ENCODE data around the gene DCDC1. TPM values are rescaled to one million over a fixed set of nuclear protein-coding genes. Genes with fewer than 3 reads are reported as not detected.

DCDC1 gene
- polyA plus RNA-seq, 2 of the 4 experiments (the other 2 are of a cell fraction) = 2.8 to 9.5 TPM

DNA sequence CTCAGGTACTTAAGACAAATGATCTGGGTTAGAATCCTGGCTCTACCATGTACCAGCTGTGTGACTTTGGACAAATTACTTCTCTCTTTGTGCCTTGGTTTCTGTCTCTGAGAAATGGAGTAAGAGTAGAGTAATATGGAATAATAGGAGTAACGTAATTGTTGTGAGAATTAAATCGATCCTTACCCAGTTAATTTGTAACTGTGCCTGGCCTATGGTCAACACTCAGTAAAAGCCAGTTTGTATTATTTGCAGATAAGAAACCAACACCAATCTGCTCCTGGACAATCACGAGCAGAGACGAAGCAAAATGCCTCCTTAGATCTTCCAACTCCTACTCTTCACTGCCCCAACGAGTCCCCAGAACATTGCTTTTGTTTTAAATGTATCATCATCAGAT lies 266.7 kb downstream of the DCDC1 start:
- no peak for DNase-seq (ENCODE audit: low read depth in 1 of 2, low spot score in 1 of 2)
- no peaks in the 10 kb centered on the region for H3K9me3 ChIP-seq
- no peak for ATAC-seq
- ChIA-PET CTCF (no interaction called here), POLR2A (no interaction called here)
- no peaks in the 10 kb centered on the region for H3K4me1 ChIP-seq
- FAIRE-seq = no peak
- TF ChIP-seq HEYL (CRISPR knock-in tag; IDR thresholded peaks at IDR 0.05) = no peak
- TF ChIP-seq ZFP36 (IDR thresholded peaks at IDR 0.05; ENCODE audit: borderline replicate concordance, partially characterized antibody) = no peak
- TF ChIP-seq GATA3 (IDR thresholded peaks at IDR 0.05; ENCODE audit: borderline replicate concordance) = no peak
- TF ChIP-seq, protein P1, sequence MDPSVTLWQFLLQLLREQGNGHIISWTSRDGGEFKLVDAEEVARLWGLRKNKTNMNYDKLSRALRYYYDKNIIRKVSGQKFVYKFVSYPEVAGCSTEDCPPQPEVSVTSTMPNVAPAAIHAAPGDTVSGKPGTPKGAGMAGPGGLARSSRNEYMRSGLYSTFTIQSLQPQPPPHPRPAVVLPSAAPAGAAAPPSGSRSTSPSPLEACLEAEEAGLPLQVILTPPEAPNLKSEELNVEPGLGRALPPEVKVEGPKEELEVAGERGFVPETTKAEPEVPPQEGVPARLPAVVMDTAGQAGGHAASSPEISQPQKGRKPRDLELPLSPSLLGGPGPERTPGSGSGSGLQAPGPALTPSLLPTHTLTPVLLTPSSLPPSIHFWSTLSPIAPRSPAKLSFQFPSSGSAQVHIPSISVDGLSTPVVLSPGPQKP (IDR thresholded peaks at IDR 0.05; ENCODE audit: low read depth, low read length) = no peak
- no peak for TF ChIP-seq NPAS2 (CRISPR knock-in tag; IDR thresholded peaks at IDR 0.05; ENCODE audit: borderline replicate concordance)
- TF ChIP-seq HOXB5 (CRISPR knock-in tag; IDR thresholded peaks at IDR 0.05) = no peak
- TF ChIP-seq FOSL2 (IDR thresholded peaks at IDR 0.05) = no peak
- TF ChIP-seq FOSL2 (CRISPR knock-in tag; IDR thresholded peaks at IDR 0.05) = no peak
- no peak for TF ChIP-seq ZSCAN20 (CRISPR knock-in tag; IDR thresholded peaks at IDR 0.05)
- no peak for TF ChIP-seq BHLHE40 (IDR thresholded peaks at IDR 0.05; ENCODE audit: low read depth, low read length)
- no peak for TF ChIP-seq MYC (IDR thresholded peaks at IDR 0.05; ENCODE audit: borderline replicate concordance, low read length)
- TF ChIP-seq ESRRA (IDR thresholded peaks at IDR 0.05; ENCODE audit: borderline replicate concordance, low read length) = no peak
- TF ChIP-seq, protein P2, sequence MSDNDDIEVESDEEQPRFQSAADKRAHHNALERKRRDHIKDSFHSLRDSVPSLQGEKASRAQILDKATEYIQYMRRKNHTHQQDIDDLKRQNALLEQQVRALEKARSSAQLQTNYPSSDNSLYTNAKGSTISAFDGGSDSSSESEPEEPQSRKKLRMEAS (IDR thresholded peaks at IDR 0.05) = no peak
- no peak for TF ChIP-seq FOSB (CRISPR knock-in tag; IDR thresholded peaks at IDR 0.05)
- 76% methylated on average over 5 of the region's 5 CpGs for WGBS (ENCODE audit: missing lambda C conversion rate)
- no peak overlapping the region for H3K4me3 ChIP-seq
- no peak overlapping the region for H3K4me2 ChIP-seq
- no peak overlapping the region for H3K27ac ChIP-seq

DNA sequence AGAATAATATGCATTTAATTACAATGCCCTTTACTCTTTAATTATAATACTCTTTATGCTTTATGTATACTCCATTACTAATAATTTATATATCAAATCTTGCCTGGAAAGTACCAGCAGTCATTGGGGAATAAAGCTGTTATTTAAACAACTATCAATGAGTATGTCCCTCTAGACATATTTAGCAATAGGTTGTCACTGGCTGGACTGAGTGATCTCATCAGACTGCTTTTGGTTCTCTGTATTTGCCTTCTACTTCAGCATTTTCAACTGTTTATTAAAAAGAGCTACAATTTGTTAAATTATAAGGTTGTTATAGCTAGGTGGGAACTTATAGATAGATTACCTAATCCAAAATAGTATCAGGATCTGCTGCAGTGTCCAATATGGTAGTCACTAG lies 267.2 kb downstream of the DCDC1 start:
- POLR2A ChIA-PET = no interaction called here
- no peak overlapping the region for H3K4me3 ChIP-seq
- no peak overlapping the region for H3K4me2 ChIP-seq
- no peak for FAIRE-seq
- no peaks in the 10 kb centered on the region for H3K4me1 ChIP-seq
- ATAC-seq = no peak
- no peak for DNase-seq (ENCODE audit: low read depth in 1 of 2, low spot score in 1 of 2)
- H3K27ac ChIP-seq = no peak overlapping the region
- CTCF ChIA-PET = no interaction called here
- H3K9me3 ChIP-seq = no peaks in the 10 kb centered on the region
- TF ChIP-seq CHD2 (IDR thresholded peaks at IDR 0.05; ENCODE audit: low read length, partially characterized antibody) (no peak), CBX8 (IDR thresholded peaks at IDR 0.05) (no peak)

DNA sequence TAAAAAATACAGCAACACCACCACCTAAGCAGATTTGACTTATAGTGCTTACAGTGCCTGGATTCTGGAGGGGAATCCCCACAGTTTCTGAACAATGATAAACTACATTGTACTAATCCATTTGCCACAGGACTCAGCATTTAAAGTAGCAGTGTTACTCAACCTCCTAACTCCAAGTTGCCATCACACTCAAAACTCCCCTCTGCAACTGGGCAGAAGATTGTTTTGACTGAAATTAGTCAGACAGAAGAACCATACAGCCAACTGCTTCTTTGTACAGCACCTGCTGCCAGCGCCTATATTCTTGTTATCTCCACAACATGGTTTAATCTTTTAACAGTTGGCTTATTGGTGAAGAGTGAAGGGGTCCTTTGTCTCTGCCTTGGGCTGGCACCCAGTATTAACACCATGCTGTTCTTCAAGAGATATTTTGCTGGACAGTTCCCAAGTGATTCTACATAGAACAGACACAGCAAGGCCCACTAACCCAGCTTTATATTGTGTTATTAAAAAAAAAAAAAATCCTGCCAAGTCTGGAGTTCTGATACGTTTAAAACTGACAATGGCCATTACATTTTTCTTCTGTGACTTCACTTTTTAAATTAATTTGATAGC lies 273.2 kb downstream of the DCDC1 start:
- ChIA-PET CTCF (interaction anchor here (0.6 kb wide), 1 partner anchor 241 kb away, joined by 5 read pairs; no protein-coding TSS in a partner anchor), POLR2A (no interaction called here)
- H3K4me3 ChIP-seq = no peak overlapping the region
- no peak for TF ChIP-seq ESRRA (IDR thresholded peaks at IDR 0.05; ENCODE audit: borderline replicate concordance, low read length)
- TF ChIP-seq ZSCAN20 (CRISPR knock-in tag; IDR thresholded peaks at IDR 0.05) = no peak
- TF ChIP-seq GATA3 (IDR thresholded peaks at IDR 0.05; ENCODE audit: borderline replicate concordance) = no peak
- TF ChIP-seq HDAC2 (IDR thresholded peaks at IDR 0.05) = no peak
- no peak for TF ChIP-seq CBX8 (IDR thresholded peaks at IDR 0.05)
- TF ChIP-seq HEYL (CRISPR knock-in tag; IDR thresholded peaks at IDR 0.05) = no peak
- TF ChIP-seq PHF8 (IDR thresholded peaks at IDR 0.05; ENCODE audit: borderline replicate concordance, low read depth) = no peak
- TF ChIP-seq, protein P3, sequence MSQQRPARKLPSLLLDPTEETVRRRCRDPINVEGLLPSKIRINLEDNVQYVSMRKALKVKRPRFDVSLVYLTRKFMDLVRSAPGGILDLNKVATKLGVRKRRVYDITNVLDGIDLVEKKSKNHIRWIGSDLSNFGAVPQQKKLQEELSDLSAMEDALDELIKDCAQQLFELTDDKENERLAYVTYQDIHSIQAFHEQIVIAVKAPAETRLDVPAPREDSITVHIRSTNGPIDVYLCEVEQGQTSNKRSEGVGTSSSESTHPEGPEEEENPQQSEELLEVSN (IDR thresholded peaks at IDR 0.05; ENCODE audit: borderline replicate concordance, low read depth) = no peak
- TF ChIP-seq CEBPB (IDR thresholded peaks at IDR 0.05) = no peak
- no peak for TF ChIP-seq HOXB13 (CRISPR knock-in tag; IDR thresholded peaks at IDR 0.05; ENCODE audit: low read depth)
- FAIRE-seq (no peak), DNase-seq (ENCODE audit: low read depth in 1 of 2, low spot score in 1 of 2) (no peak), ATAC-seq (no peak)
- no peaks in the 10 kb centered on the region for H3K4me1 ChIP-seq
- no peaks in the 10 kb centered on the region; the same call in 2 of the 3 replicates for H3K9me3 ChIP-seq
- H3K4me2 ChIP-seq = no peak overlapping the region
- H3K27ac ChIP-seq = no peak overlapping the region
- 21% methylated on average over 2 of the region's 2 CpGs for WGBS (ENCODE audit: missing lambda C conversion rate)

All from A549 (cell line).